Breast epithelium (tissue), 4 donors: ENCODE results near the gene PTPRK. TPM values are rescaled to one million over a fixed set of nuclear protein-coding genes. Genes with fewer than 3 reads are reported as not detected.

ENCODE experiments used
- DNase-seq, 2 donors: peaks; one replicate each; pipeline ENCODE4 v3.0.0-alpha.2; 2019; ENCODE audit warnings: low spot score in 2 of 2
- H3K27ac ChIP-seq, 2 donors: fragments of 200-600 bp; sonication (generic) in 1 of 2; one replicate each; pipeline ENCODE4 v1.5.1; 2016 to 2019; ENCODE audit warnings: mild to moderate bottlenecking in 1 of 2
- H3K27me3 ChIP-seq, 2 donors: fragments of 200-600 bp; sonication (generic) in 1 of 2; one replicate each; pipeline versions ENCODE4 v1.5.1 to v1.6.0; 2017 to 2019; ENCODE audit warnings: control low read depth in 1 of 2, mild to moderate bottlenecking in 1 of 2
- H3K36me3 ChIP-seq: fragments of 200-600 bp; one replicate; pipeline ENCODE4 v1.5.1; 2019
- H3K4me1 ChIP-seq, 2 donors: fragments of 200-600 bp; sonication (generic); one replicate each; pipeline ENCODE4 v1.5.1; 2016 to 2019; ENCODE audit warnings: control low read depth in 1 of 2
- H3K4me3 ChIP-seq, 3 donors: fragments of 200-600 bp; sonication (generic); 1 replicate in 2 of 3; 2 replicates in 1 of 3; pipeline ENCODE4 v1.5.1; 2016 to 2019; ENCODE audit warnings: mild to moderate bottlenecking in 3 of 3, moderate library complexity in 2 of 3
- H3K9me3 ChIP-seq, 2 donors: fragments of 200-600 bp; sonication (generic) in 1 of 2; one replicate each; pipeline ENCODE4 v1.5.1; 2016 to 2019; ENCODE audit warnings: control low read depth in 1 of 2
- CTCF ChIP-seq, 3 donors: fragments of 450-650 bp; IDR thresholded peaks; one replicate each; pipeline ENCODE4 v1.5.1; 2016 to 2017; ENCODE audit warnings: antibody characterized with exemption in 3 of 3, mild to moderate bottlenecking in 3 of 3, moderate library complexity in 3 of 3
- POLR2A ChIP-seq: fragments of 450-650 bp; IDR thresholded peaks from one replicate; pipeline ENCODE4 v1.6.1; 2016; ENCODE audit warnings: antibody characterized with exemption, mild to moderate bottlenecking, moderate library complexity
- POLR2AphosphoS5 ChIP-seq, 3 donors: sonication (generic); formaldehyde crosslinking; IDR thresholded peaks; one replicate each; pipeline ENCODE4 v1.6.1; 2017; ENCODE audit warnings: antibody characterized with exemption in 3 of 3
- intact Hi-C: fragments of 100-400 bp; cut with DNase I; formaldehyde crosslinking; loops from one replicate; pipeline ENCODE4 v1.15.1; 2023; ENCODE audit warnings: low total_unique reads
- total RNA-seq, 3 donors: library from RNA; depleted of rRNA; stranded (reverse); fragments of >200 nt; gene quantifications; one replicate each; pipeline ENCODE4 v1.1.0, GENCODE V29; 2016

Gene PTPRK
- total RNA-seq, 3 donors from 2014 or later = 29.1 to 134 (median 77.0) TPM

DNA sequence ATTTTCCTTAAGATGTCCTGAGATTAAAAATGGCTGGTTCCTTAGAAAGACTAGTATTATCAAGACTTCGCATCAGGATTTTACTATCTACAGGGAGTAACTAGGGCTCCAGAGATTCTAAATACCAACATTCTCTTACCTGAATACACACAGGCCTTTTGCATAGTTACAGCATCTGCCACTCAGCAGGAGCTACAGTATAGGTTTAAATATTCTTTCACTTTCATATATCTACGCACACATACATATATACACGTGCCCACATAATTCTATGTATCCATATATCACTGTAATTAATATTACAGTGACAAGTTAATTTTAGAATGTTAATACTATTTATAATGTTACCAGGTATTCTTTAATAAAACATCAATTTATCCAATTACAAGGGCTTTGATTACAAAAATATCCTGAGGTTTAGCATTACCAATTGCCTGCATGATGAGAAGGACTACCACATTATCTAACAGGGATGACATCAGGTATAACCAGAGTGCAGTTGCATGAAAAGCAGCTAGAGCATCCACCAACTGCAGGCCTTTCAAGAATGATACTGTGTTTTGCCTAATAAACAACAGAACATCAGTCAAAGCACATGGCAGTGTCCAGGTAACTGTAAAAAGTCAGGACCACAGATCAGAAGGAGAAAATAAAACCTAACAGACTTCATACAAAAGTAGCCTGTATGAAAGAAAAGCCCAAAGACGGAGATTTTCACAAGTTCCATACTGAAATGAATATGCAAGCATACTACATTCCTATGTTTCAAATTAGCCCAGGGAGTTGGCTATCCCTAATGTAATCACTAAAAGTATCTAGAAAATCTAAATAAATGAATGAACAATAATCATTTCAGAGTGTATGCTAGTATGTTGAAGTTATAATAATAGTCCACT is 268.7 kb downstream of the PTPRK start:
- intact Hi-C loops = no loop called here
- no peak overlapping the region for H3K4me3 ChIP-seq
- no peak overlapping the region for H3K27ac ChIP-seq
- H3K4me1 ChIP-seq = no peaks in the 10 kb centered on the region
- no peaks in the 10 kb centered on the region for H3K9me3 ChIP-seq
- no peak for TF ChIP-seq CTCF (IDR thresholded peaks at IDR 0.05)
- TF ChIP-seq POLR2A = no peak
- no peak for TF ChIP-seq POLR2AphosphoS5 (IDR thresholded peaks at IDR 0.05)
- H3K36me3 ChIP-seq = no peaks in the 10 kb centered on the region
- DNase-seq = no peak
- no peaks in the 10 kb centered on the region for H3K27me3 ChIP-seq

DNA sequence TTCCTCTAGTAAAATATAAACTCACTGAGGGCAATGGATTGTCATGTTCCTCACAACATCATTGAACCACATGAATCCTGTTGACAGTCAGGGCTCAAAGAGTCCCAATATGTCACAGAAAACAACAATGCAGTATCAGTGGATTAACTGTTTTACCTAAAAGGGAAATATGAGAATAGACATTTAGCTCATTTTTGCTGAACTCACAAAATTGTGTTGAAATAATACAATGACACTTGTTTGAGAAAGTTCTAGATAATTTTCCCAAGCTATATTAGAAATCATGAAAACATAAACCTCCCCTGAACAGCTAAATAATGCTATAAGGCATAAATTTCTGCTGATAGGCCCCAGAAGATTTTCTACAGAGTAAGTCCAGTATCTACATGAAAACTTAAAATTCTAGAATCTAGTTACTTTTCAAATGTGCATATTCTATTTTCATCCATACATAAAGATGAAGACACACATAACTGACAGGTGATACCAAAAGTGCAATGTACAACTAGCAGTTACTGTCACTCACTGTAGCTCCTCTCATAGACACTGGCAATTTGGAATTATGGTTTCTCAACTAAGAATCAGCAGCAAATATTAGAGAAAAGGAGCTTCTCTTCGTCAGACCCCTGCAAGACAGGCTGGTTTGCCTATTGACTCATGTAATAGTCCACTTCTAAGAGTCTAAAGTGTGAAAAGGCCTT is 269.9 kb downstream of the PTPRK start:
- Histone ChIP-seq H3K36me3 (no peaks in the 10 kb centered on the region), H3K4me3 (no peak overlapping the region), H3K27ac (no peak overlapping the region), H3K9me3 (no peaks in the 10 kb centered on the region), H3K4me1 (no peaks in the 10 kb centered on the region), H3K27me3 (no peaks in the 10 kb centered on the region)
- intact Hi-C loops = no loop called here
- DNase-seq = no peak
- TF ChIP-seq CTCF (IDR thresholded peaks at IDR 0.05) = no peak
- TF ChIP-seq POLR2AphosphoS5 (IDR thresholded peaks at IDR 0.05) = no peak
- no peak for TF ChIP-seq POLR2A

- Histone ChIP-seq H3K9me3 (no peaks in the 10 kb centered on the region), H3K27me3 (no peaks in the 10 kb centered on the region), H3K36me3 (no peaks in the 10 kb centered on the region), H3K4me1 (no peaks in the 10 kb centered on the region), H3K27ac (no peak overlapping the region), H3K4me3 (no peak overlapping the region)
- TF ChIP-seq POLR2AphosphoS5 (IDR thresholded peaks at IDR 0.05) = no peak
- no peak for DNase-seq
- intact Hi-C loops = no loop called here
These were observed 271.0 kb downstream of the PTPRK start for GRCh38 chr6:128249429-128249828.

DNA sequence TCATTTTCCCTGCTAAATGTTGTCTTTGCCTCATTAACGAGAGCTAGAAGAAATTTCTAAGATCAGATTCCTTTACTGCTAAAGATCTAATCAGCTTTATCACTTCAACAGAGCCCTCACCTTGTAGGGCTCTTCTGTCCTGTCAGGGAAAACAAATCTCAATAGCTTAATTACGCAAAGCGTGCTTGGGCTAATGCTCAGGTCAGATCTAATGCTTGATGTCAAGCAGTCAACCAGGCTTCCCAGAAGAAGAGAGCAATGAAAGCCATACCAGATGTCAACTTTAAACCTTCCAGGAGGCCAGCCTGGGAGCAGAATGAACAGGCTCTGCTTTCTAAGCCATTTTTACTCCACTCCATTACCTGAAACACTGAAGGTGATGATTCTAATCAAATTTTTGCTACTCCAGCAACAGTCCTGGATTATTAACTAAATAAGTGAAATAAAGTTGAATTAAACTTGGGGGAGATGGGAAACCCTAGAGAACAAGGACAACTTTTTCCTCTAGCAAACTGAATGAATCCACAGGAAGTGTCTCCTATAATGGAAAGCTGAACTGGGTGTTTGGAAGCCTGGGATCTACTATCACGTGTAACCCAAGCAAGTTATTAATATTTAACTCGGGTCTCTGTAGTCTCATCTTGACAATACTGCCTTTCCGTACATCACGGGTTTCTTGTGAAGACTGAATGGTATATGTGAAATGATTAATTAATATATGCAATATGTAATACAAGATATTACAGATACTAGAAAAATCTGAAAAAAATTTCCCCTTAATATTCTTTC is 273.7 kb downstream of the PTPRK start:
- no peak for TF ChIP-seq POLR2AphosphoS5 (IDR thresholded peaks at IDR 0.05)
- TF ChIP-seq CTCF (IDR thresholded peaks at IDR 0.05) = no peak
- no peak for TF ChIP-seq POLR2A

DNA sequence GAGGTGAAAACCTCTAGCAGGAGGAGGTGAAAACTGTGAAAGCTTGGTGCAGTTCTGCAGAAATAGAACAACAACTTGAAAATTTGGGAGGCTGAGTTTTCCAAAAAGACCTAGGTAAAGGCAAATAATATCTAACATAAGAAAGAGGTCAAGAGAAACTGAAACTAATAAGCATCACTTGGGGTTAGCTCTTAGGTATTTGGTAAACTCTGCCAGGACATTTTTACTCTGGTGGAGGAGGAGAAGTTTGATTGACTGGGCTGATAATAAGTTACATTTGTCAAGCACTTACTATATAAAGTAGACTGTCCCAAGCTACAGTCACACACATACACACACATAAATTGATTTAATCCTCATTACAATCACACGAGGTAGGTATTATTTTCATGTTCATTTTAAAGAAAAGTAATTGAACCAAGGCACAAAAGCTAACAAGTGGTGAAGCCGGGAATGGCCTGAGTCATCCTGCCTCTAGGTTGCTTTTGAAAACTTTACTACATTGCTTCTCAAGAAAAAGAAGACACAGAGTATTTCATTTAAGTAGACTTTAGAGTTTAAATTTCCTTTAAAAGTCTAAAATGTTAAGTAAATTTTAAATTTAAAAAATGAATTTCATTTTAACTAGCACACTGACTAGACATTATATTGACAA is 275.5 kb downstream of the PTPRK start:
- intact Hi-C loops = no loop called here
- no peak for TF ChIP-seq POLR2AphosphoS5 (IDR thresholded peaks at IDR 0.05)
- TF ChIP-seq POLR2A = no peak
- TF ChIP-seq CTCF (IDR thresholded peaks at IDR 0.05) = no peak
- DNase-seq = no peak

More for the DNA sequence above, 273.7 kb downstream of the PTPRK start:
- Histone ChIP-seq H3K4me1 (no peaks in the 10 kb centered on the region), H3K9me3 (no peaks in the 10 kb centered on the region), H3K4me3 (no peak overlapping the region), H3K27ac (no peak overlapping the region), H3K36me3 (no peaks in the 10 kb centered on the region), H3K27me3 (no peaks in the 10 kb centered on the region)
- DNase-seq = no peak
- intact Hi-C loops = no loop called here

More for the DNA sequence above, 275.5 kb downstream of the PTPRK start:
- Histone ChIP-seq H3K9me3 (no peaks in the 10 kb centered on the region), H3K27me3 (no peaks in the 10 kb centered on the region), H3K27ac (no peak overlapping the region), H3K4me1 (no peaks in the 10 kb centered on the region), H3K36me3 (no peaks in the 10 kb centered on the region), H3K4me3 (no peak overlapping the region)
